Skin of body (tissue), 2 donors: Measurements from ENCODE around the gene PPP1R12B. TPM values are rescaled to one million over a fixed set of nuclear protein-coding genes. Genes with fewer than 3 reads are reported as not detected.
"Not testable (repeated sequence)": the region's sequence is repeated elsewhere in the genome, so short reads cannot be mapped to it uniquely, and the experiment has no call there.

Experiments used
- DNase-seq: peaks from one replicate; lab custom pipeline; 2025; lab: John Stamatoyannopoulos, UW
- total RNA-seq: library from RNA; depleted of rRNA; stranded (reverse); fragments of >200 nt; gene quantifications from one replicate; pipeline ENCODE4 v1.2.3, GENCODE V29; 2014

PPP1R12B gene
- total RNA-seq, 1 donor from 2014 or later, result 43.0 TPM

DNA sequence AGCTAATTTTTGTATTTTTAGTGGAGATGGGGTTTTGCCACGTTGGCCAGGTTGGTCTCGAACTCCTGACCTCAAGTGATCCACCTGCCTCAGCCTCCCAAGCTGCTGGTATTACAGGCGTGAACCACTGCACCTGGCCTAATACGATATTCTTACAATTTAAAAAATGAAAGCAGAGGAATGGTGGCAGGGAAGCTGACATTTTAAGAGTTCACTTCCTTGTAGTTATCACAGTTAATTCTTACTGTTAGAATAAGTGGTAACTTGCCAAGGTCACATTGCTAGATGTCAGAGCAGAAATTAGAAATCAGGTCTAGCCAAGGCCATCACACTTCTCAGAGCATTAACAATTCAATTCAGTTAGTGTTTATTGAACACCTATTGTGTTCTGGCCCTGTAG lies 207.5 kb downstream of the PPP1R12B start:
- DNase-seq, result not testable (repeated sequence)

DNA sequence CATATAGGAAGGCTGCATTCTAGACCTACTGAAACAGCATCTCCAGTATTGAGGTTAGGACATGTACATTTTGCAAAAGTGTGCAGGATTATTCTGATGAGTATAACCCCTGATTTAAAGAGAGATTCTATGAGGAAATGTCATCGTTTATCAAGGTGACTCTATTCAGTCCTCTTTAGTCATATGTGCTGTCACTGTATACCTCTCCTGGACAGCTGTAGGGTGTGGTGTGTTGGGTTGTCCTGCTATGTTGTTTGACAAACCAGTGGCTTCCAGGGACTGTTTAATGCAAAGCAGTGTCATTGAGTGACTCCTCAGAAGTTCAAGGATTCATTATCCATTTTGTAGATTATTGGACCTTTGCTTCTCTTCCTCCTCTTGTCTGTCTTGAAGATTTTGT lies 209.2 kb downstream of the PPP1R12B start:
- not testable (repeated sequence) for DNase-seq

DNA sequence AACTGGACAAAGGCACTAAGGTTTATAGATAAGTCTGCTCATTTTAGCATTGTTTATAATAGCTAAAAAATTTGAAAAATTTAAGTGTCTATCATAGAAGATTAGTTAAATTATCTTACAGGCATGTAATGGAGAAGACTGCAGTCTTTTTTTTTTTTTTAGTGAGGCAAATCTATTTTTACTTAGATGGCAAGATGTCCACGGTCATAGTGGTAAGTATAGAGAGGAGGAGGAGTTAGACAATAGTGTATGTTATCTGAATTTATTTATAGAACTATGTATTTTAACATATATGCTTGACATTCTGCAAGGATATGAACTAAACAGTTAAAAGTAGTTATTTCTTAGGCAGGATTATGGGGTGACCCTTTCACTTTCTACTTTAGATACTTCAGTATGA lies 212.7 kb downstream of the PPP1R12B start:
- DNase-seq, result no peak

DNA sequence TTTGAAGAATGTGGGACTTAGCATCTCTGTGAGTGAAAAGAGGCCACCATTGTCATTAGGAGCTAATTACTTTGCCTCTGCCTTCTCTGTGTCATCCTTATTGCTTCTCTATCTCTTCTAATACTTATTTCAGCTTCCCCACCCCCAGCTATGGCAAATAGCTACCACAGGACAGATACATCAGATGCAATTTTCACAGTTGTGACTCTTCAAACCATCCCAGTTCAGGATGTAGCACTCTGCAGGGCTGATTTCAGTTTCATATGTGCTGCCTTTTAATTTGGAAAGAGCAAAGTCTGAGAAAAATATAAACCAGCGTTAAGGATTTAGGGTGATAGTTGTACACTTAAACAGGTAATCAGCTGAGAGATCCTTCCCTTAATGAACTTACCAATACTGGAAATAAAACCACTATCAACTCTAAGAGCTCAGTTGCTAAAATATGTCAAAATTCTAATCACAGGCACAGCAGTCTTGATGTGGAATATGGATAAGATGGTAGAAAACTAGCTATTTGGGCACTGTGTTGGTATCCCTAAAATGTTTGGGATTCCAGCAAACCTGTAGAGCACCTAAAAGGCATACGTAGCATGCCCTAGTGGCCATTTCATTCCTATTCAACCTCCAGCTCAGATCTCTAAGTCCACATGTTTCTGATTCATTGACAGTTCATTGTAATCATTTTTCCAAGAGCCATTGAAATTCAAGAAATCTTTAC lies 213.4 kb downstream of the PPP1R12B start:
- DNase-seq, result no peak

DNA sequence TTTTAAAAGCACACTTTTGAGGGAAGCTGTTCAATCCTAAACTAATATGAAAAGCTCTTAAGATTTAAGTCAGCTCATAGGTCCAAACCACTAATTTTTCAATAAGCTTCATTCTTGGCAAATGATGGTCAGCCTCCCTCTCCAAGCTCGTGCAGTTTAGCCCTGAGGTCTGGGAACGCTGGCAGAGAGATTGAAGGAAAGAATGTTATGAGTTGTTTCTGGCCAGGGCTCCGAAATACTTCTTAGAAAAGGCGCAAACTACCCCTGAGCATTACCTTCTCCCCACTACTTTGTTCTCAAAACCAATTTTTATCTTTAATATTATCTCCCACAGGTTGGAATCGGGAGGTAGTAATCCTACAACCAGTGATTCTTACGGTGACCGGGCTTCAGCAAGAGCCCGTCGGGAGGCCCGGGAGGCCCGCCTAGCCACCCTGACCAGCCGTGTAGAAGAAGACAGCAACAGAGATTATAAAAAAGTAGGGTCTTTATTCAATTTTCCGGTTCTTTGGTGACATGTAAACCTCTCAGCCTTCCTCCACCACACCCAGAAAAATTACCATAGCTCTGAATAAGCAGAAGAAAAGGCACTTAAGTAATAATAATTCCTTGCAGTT lies 214.1 kb downstream of the PPP1R12B start:
- DNase-seq, result peak; percentile 21

DNA sequence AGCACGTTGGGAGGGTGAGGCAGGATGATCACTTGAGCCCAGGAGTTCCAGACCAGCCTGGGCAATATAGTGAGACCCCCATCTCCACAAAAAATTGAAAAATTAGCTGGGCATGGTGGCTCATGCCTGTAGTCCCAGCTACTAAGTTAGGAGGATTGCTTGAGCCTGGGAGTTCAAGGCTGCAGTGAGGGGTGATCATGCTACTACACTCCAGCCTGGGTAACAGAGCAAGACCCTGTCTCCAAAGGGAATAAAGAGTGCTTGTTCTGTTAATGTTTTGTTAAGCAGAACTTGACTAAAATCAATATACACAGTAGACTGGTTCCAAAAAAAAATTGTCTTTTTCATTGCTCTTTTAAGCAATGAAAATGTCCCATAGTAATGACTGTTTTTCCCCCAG lies 215.3 kb downstream of the PPP1R12B start:
- no peak for DNase-seq

DNA sequence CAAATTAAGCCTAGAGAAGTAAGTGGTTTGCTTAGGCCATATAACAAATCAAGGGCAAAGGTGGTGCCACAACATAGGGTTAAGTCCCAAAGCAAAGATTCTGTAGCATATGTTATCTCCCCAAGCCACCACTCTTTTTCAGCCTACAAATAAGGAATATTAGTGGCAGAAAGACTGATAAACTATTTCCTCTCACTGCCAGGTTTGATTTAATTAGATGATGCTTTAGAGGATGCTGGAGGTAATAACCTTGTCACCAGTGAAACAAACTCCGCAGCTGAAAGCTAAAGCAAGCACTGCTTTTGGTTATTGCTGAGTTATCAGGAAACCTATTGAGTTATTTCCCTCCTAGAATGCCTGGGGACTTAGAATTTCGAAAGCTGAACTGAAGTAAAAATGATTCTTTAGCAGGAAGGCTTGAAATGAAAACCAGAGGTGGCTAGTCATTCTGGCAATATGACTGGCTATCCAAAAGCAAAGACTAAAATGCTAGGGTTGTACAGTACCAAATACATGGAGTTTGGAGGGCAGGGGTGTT lies 216.5 kb downstream of the PPP1R12B start:
- DNase-seq, result no peak

DNA sequence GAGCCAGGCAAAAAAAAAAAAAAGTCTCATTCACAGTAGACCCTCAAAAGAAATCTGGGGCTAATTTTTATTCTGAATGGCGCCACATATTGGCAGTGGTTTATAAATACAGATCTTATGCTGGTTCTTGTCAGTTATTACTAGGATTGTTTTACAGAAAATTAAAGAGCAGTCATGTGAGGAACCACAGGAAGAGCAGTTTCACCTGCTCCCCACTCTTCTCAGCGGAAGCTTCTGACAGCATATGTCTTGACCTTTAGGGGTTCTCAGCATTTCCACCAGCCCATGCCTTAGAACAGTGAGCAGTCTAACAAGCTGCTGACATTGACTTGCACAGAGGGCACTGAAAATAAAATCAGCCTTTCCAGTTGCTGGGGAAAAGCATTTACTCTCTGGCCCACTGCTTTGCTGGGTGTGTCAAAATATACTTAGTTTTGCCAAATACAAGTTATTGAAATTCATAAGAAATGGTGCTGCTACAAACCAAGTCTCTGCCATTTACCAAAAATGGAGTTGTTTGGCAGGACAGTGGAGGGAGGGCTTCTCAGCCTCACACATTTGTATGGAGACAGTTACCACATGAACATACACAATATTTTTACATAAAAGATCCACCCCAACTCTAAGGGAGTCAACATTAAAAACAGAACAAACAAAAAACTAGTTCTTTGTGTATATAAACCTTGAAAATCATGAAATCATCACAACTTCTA lies 217.5 kb downstream of the PPP1R12B start:
- DNase-seq, result no peak

DNA sequence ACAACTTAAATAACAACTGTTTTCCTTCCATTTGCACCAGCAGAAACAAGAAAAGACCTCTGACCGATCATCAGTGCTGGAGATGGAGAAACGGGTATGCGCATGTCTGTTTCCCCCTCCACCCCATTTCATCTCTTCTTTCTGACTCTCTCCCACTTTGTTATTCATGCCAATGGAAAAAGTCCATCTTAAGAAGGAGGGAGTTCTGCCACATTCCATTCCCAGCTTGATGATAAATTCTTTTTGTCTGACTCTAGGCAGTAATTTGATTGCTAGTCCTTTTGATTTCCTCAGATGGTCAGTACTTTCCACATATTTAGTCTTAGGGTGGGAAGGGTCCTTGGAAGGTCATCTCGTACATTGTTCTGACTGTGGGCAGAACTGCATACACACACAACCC lies 219.2 kb downstream of the PPP1R12B start:
- peak; percentile 56 for DNase-seq

DNA sequence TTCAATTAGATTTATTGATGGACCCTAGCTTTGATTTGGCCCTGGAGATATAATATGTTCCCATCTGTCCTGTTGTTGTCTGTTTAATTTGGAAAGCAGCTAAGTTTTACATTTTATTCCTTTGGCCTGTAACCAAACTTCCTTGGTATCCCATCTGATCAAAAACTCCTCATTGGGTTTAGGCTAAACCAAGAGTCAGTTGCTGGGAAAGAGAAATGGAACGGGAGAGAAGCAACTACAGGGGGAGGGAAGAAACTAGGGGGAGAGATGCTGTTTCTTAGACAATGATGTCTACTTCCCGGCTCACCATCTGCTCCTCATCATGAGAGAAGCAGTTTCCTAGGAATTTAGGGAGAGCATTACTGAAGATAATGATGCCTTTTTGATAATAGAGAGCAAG lies 219.9 kb downstream of the PPP1R12B start:
- DNase-seq, result peak; percentile 74

DNA sequence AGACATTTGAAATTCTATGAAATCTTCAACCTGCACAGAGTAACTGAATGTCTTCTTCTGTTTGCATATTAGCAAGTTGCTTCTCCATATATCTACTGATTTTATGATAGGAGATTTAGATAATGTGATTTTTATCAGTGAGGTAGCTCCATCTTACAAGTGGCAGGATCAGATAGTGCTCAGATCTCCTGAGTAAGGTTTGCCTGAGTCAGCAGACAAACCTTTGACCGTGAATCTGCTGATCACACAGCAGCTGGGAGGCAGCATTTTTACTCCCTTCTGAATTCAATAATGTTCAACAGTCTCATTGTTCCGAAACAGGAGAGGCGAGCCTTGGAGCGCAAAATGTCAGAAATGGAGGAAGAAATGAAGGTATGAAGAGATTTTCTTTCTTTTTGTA lies 220.3 kb downstream of the PPP1R12B start:
- no peak for DNase-seq

DNA sequence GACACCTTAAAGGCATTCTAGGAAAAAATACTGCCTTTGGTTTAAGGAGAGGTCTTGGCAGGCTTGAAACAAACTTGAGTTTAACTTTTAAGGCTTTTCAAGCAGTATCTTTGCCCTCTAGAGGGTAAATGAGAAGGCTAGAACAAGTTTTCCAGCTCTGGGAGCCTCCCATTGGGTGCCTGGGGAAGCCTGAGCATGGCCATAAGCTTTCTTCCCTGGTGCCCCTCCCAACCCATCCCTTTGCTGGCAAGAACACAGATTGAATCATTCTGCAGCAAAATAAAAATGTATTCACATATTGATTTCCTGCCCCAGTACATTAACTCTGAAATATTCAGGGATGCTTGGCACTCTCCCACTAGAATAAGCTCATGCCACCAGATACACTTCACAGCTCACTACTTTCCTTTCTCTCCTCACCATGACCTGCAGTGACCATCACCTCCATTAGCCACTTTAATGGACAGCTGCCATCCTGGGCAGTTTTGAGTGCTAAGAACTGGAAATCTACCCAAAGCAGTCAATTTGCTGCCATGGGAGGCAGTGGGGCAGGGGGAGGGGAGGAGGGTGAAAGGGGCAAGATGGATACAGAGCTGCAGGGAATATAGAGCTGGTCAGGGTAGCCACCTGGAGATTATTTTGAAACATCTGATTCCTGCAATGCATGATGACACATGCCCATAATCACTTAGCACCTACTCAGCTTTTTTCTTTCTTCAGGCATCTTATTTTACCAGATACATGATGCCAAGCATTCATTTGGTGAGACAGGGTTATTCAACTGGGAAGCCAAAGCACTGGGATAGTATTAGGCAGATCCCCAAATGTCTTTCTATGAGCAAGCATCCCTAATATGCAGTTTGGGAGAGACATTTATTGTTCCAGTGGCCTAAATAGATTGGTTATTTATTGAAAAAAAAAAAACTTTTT lies 221.2 kb downstream of the PPP1R12B start:
- no peak for DNase-seq

DNA sequence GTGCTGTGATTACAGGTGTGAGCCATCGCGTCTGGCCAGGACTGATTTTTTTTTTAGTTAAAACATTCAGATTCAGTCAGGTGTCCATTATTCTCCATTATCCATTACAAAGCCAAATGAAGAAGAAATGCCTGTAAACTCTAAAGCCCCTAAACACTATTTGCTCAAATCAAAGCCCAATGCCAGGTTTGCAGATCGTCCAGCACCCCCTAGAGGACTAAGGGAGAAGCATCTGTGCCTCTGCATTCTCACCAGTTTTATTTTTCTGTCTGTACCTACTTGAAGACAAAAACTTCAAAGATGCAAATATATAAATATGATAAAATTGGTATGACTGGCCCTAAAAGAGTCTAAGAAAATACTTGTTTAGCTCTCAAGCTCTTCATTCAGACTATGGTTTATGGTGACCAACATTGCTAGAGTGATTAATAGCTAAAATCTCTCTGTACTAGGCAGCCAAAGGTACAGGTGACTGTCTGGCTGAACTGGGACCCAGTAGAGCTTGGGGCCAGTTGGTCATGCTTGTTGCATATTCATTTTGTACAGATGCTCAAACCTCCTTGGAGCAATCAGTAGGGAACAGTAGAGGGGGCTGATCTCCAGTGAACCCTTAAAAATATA lies 223.3 kb downstream of the PPP1R12B start:
- DNase-seq, result peak; percentile 20

DNA sequence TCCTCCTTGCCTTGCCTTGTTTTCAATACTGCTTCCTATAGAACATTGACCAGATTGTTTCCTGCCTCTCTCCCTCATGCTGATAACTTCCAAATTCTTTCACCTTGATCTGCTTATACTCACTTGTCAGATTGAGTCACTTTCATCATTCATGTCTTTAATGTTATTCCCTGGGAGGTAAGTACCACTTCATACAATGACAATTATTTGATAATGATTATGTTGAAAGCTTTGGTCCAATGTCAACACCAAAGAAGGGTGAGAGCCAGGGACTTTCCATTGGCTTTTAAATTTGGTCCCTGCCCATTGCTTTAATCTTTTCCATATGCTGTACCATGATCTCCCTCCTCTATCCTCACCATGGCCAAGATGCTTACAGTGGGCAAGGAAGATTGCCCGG lies 224.4 kb downstream of the PPP1R12B start:
- no peak for DNase-seq

DNA sequence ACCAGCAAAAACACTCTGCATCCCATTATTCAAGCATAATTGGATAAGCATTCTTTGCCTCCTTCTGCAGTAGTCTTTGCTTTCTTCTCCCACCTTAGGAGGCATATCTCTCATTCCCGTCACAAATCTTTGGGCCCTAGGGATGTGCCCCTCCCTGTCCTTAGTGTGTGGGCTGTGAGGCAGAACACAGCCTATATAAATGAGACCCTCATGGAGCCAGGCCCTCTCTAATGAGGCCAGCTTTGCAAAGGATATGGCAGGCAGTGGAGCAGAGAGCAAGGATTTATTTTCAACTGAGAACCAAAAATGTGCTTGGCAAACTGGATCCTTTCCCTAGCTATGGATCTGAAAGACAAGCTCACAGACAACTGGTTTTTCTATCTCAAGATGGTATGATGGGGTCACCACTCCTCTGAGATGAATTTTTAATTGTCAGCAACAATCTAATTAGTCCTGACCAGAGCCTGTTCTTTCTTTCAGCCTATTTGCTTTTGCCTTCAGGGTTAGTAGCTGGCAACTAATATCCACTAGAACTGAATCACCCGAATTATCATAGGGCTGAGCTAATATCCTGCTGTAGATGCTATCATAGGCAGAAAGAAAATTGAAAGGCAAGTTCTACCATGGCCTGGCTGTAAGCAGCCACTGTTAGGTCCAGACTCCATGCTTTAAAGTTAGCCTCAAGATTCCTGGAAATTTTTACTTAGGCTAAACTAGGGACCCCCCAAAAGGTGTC lies 227.6 kb downstream of the PPP1R12B start:
- no peak for DNase-seq

DNA sequence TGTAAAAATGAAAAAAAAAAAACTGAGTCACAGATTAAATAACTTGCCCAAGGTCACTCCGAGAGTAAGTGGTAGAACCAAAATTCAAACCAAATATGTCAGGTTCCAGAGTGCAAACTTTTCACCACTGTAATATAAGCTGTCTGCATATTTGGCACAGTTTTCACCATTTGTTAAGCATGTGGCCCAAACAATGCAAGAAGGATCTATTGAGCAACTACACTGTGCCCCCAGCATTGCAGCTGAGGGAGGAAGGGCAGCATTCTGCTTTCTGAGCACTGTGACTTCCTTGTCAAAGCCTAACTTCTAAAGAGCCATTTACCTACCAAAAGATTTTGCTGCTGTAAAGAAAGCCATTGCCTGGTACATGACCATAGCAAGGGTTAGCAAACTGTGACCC lies 228.3 kb downstream of the PPP1R12B start:
- peak; percentile 82 for DNase-seq

DNA sequence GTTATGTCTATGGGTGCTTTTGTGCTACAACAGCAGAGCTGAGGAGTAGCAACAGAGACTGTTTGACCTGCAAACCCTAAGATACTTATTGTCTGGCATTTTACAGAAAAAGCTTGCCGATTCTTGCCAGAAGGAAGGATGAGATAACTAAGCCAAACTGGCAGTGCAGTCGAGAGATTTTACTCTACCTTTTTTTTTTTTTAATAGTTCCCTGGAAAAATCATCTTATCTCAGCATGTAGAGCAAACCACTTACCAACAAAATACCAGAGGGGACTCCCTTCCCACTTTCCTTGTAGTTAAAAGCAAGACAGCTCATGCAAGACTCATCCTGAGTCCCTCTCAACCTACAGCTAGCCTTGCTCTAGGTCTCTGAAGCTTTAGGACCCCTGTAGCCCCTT lies 228.9 kb downstream of the PPP1R12B start:
- no peak for DNase-seq

DNA sequence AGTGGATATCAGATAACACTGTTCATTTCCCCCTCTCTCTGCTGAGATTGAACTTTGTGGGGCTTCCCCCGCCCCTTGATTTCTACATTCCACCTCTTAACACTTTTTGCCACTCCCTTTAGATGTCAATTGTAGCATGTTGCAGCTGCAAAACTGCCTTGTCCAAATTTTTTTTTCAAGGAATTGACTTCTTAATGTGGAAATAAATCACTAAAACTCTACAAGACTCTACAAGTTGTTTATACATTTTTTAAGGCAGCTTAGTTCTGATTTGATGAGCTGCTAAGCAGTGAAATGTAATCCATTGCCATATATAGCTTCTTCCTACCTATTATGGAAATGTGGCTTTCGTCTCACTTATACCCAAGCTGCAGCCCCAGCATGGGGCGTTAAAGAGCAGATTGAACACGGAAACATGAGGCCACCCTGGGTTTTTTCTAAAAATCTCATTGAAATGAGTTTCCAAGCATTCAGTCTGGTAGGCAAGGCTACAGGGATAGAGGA lies 229.6 kb downstream of the PPP1R12B start:
- peak; percentile 76 for DNase-seq

DNA sequence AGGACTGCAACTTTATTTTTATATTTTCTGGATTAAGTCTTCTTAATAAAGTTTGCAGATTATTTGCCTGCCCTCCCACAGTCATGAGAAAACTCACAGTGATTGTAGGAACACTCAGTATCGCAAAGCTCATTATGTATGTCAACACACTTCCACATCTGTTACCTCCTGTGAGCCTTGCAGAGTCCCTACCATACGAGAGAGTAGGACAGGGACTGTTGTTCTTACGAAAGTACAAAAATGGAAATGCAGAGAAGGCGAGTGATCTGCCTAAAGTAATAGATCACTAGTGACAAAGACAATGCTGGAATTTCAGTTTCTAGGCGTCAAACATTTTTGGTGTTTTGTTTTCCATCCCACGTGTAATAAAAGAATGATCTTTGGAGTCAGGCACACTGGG lies 230.1 kb downstream of the PPP1R12B start:
- peak; percentile 44 for DNase-seq

DNA sequence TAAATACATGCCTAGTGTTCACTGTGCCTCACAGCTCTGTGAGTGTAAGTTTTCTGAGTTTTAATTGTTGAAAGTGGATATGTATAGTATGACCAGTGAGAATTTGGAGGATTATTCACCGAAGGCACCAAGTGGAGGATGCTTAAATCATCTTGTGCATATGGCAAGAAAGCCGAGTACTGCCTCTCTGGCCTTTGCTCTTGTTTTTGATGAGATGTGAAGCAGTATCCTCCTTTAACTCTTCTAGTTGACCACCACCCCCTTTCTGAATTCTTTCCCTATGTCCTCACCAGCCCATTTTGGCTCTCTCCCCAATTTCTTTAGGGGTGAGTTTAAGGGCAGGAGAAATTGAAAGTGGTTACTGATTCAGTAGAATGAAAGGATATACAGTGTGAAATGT lies 231.3 kb downstream of the PPP1R12B start:
- DNase-seq, result peak; percentile 62
